Fibroblast of skin of left biceps (primary cell): ENCODE data around the gene CFAP221.

ENCODE experiments used
- DNase-seq, 2 experiments: peaks; one replicate each; pipeline ENCODE4 v3.0.0-alpha.2; 2013; ENCODE audit warnings: low read depth in 2 of 2

CFAP221 gene

GRCh38 chr2:119536707-119537106, 7.5 kb upstream of the CFAP221 start:
- DNase-seq, result no peak

DNA sequence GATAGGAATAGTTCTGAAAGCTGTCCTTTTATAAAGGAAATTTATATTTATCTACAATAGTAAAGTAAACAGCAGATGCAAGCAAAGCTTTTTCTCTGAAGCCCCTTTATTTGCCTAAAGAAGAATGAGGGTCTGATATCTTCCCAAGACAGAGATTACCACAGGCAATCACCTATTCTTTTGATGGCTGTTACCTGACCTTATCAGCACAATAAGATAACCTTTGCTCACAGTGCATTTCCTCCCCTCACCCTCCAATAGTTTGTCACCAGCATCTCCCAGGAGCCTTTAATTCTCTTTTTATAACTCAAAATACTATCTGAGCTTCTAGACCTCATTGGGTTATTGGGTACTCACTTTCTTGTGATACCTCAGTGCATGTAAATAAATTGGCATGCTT, 6.5 kb upstream of the CFAP221 start:
- DNase-seq, result no peak

DNA sequence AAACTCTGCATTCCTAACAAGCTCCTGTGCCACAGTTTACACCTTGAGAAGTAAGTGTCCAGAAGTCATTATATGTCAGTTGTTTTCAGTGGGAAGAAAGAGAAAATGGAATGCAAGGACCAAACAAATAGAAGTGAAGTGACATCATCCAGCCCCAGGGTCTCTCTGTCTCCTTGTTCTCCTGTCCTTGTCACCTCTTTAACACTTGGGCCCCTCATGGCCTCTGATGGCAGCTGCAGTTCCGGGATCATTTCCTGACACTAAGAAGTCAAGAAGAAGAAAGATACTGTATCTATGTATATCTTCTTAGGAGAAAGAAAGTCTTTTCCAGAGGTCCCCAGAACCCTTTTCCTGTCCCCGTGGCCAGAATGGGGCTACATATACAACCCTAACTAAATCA, 2.8 kb upstream of the CFAP221 start:
- DNase-seq, result no peak

GRCh38 chr2:119544939-119545475, 758 bp downstream of the CFAP221 start:
- DNase-seq, result peak; percentile 34

DNA sequence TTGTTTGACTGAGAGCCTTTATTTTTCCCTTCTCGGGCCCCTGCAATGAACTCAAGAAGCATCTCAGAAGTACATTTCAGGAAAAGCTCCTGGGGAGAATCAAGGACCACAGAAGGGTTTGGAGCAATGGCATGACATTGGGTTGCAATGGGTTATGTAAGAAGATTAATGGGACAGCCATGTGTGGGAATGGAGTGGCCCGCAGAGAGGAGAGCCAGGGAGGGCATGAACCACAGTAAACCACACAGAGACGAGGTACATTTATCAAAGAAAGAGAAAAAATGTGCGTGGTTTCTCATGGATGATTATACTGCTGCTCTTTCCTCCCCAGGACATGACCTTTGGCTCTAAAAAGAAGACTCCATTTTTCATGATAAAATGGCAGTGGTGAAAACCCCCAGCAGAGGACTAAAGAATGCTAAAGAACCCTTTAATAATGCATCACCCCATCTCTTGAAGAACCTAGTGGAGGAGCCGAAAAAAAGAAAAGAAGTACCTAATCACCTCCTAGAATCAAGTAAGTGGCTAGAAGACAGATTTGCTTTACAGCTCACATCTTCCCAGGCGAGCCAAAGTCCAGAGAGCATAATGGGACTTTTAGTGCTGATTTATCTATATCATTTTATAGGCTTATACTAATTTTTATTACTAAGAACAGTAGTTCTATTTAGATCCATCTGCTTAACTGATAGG, 1.7 kb downstream of the CFAP221 start:
- DNase-seq, result peak; percentile 31 to 37

DNA sequence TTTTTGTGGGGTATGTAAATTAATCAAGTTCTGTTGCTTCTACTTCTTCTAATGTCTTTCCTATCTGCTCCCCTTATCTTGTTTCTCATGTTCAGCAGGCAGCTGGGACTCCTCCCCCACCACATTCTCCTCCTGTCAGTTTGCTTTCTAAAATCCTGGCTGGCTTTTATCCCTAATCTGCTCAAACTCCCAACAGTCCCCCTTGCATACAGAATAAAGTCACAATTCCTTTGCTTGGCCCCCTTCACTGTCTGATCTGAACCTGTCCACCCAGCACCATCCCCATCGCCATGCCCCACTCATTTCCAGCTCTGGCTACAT, 2.2 kb downstream of the CFAP221 start:
- no peak for DNase-seq

GRCh38 chr2:119548516-119549120, 4.4 kb downstream of the CFAP221 start:
- DNase-seq, result no peak

DNA sequence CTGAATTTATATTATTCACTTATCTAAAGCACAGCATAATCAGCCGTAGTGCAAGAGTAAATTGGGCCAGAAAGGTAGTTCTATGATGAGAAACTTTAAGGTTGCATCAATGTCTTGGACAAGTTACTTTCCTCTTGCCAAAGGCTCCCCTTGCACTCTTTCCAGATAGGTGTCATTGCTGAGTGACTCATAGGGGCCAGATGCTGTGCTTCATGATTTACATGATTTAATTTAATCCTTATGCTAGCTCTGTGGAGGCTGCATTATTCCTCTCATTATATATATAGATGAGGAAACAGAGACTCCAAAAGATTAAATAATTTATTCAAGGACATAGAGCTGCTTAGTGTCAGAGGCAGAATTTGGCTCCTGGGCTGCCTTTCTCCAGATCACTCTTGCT, 5.0 kb downstream of the CFAP221 start:
- DNase-seq, result peak; percentile 66 to 74

GRCh38 chr2:119550346-119550745, 6.1 kb downstream of the CFAP221 start:
- DNase-seq, result no peak

GRCh38 chr2:119550856-119551255, 6.6 kb downstream of the CFAP221 start:
- DNase-seq, result no peak

GRCh38 chr2:119552902-119553301, 8.7 kb downstream of the CFAP221 start:
- DNase-seq, result no peak

GRCh38 chr2:119553687-119554344, 9.6 kb downstream of the CFAP221 start:
- DNase-seq, result no peak

GRCh38 chr2:119565481-119565880, 21.2 kb downstream of the CFAP221 start:
- no peak for DNase-seq

DNA sequence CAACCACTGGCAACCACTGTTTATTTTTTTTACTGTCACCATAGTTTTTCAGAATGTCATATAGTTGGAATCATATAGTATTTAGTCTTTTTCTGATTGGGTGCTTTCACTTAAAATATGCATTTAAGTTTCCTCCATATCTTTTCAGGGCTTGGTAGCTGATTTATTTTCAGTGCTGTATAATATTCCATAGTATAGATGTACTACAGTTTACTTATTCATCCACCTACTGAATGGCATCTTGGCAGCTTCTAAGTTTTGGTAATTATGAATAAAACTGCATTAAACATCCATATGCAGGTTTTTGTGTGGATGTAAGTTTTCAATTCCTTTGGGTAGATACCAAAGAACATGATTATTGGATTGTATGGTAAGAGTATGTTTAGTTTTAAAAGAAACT, 23.0 kb downstream of the CFAP221 start:
- no peak for DNase-seq

DNA sequence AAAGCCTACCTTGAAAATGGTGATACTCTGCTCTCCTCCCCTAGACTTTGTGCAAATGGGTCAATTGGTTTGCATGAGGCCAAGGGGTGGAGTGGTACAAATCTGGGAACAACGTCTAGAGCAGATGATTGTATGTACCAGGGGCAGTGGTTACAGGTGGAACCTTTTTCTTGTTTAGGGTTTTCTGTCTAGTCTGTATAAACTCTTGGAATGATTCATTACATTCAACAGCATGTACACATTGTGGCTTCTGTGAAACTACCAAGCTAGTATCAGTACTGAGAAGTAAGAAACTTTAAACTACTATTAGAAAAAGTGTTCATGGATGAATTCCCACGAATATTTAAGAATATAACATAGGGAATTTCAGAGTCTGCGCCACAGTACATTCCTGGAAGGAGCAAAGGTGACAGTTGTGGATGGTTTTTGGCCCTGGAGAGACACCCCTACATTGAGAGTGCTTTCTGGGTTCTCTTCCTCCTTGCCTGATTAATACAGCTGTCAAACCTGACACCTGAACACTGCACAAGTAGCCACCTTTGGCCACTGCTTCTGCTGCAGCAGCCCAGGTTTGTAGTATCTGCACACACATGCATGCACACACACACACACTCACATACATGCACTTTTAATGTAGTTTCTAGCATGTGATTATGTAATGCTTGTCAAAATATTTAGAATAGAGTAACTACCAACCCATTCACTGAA, 30.0 kb downstream of the CFAP221 start:
- no peak for DNase-seq

GRCh38 chr2:119574864-119575263, 30.6 kb downstream of the CFAP221 start:
- DNase-seq, result no peak

- no peak for DNase-seq
Measured at GRCh38 chr2:119575439-119575838, 31.2 kb downstream of the CFAP221 start.

DNA sequence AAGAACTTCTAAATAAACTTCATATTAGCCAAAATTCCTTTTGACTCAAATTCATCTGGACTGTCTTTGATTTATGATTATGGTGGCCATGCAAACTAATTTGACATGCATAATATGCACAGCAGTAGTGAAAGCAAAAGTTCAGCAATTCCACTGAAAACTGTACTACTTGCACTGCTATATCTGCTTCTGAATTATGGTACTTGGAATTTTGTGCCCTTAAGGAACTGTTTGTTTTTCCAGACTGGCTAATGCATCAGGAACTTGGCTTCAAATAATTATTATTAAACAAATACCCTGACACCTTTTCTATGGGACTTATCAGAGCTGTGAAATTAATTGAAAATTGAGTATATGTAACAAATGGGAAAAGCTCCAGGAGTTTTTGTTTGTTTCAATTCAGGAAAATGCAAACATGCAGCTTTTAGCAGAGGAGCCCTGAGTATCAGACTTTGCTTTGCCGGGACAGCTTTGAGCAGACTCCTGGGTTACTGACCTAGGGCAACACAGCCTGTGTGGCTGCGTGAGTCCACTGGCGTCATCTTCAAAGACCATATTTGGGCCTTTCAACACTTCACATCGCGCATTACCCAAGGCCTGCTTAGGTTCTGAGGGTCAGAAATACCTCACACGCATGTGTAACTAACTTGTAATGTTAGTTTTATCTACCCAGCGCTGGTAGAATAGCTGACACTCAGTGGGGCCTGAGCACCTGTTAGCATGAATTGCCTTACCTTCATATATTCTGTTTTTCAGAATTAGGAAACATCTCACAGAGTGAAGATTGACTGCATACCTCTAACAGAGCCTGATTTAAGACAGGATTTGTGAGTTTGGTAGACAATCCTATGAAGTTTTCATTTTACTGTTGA, 35.4 kb downstream of the CFAP221 start:
- no peak for DNase-seq

GRCh38 chr2:119580550-119581072, 36.4 kb downstream of the CFAP221 start:
- DNase-seq, result no peak

GRCh38 chr2:119583291-119583690, 39.0 kb downstream of the CFAP221 start:
- no peak for DNase-seq

- no peak for DNase-seq
Measured at GRCh38 chr2:119584469-119584868, 40.2 kb downstream of the CFAP221 start.
